Stimulated activated CD8-positive, alpha-beta memory T cell treated with anti-CD3 and anti-CD28 coated beads, Interleukin-15, amount 100 ng/mL, for 24 hours (primary cell): ENCODE measurements around the gene NOM1.
"Not testable (repeated sequence)": the region's sequence is repeated elsewhere in the genome, so short reads cannot be mapped to it uniquely, and the experiment has no call there.

ENCODE experiments used
- DNase-seq: peaks from one replicate; pipeline ENCODE4 v3.0.0-alpha.2; 2020; ENCODE audit warnings: low read depth

Gene NOM1

GRCh38 chr7:156949541-156950380, at the start of gene NOM1:
Gene NOM1, plus strand, starts transcription at chr7:156949712. Its CDS starts 26 bp downstream, at chr7:156949738.
- DNase-seq = peak; percentile 92

- not testable (repeated sequence) for DNase-seq
Observed at GRCh38 chr7:156900093-156900492, 49.4 kb upstream of the NOM1 start.

GRCh38 chr7:156903232-156903909, 46.1 kb upstream of the NOM1 start:
- DNase-seq = no peak

- no peak for DNase-seq
Observed at GRCh38 chr7:156906200-156906649, 43.3 kb upstream of the NOM1 start.

- DNase-seq = no peak
Observed at GRCh38 chr7:156907656-156908055, 41.9 kb upstream of the NOM1 start.

GRCh38 chr7:156909574-156910252, 39.8 kb upstream of the NOM1 start:
- DNase-seq = not testable (repeated sequence)

- DNase-seq = no peak
Observed at GRCh38 chr7:156918635-156919034, 30.9 kb upstream of the NOM1 start.

- DNase-seq = no peak
Observed at GRCh38 chr7:156919132-156919713, 30.3 kb upstream of the NOM1 start.

GRCh38 chr7:156920076-156920475, 29.4 kb upstream of the NOM1 start:
- DNase-seq = no peak

- DNase-seq = not testable (repeated sequence)
Observed at GRCh38 chr7:156920487-156921373, 28.8 kb upstream of the NOM1 start.

GRCh38 chr7:156922304-156922703, 27.2 kb upstream of the NOM1 start:
- DNase-seq = not testable (repeated sequence)

- DNase-seq = not testable (repeated sequence)
Observed at GRCh38 chr7:156925821-156926220, 23.7 kb upstream of the NOM1 start.

GRCh38 chr7:156927571-156928405, 21.7 kb upstream of the NOM1 start:
- DNase-seq = no peak

GRCh38 chr7:156928406-156928747, 21.1 kb upstream of the NOM1 start:
- no peak for DNase-seq

- no peak for DNase-seq
Observed at GRCh38 chr7:156929789-156930539, 19.5 kb upstream of the NOM1 start.

- DNase-seq = no peak
Observed at GRCh38 chr7:156932006-156932405, 17.5 kb upstream of the NOM1 start.

GRCh38 chr7:156935250-156935649, 14.3 kb upstream of the NOM1 start:
- no peak for DNase-seq

GRCh38 chr7:156936766-156937165, 12.7 kb upstream of the NOM1 start:
- not testable (repeated sequence) for DNase-seq

GRCh38 chr7:156940421-156941122, 8.9 kb upstream of the NOM1 start:
- no peak for DNase-seq
